ENCODE data around the gene TTLL11.

DNA sequence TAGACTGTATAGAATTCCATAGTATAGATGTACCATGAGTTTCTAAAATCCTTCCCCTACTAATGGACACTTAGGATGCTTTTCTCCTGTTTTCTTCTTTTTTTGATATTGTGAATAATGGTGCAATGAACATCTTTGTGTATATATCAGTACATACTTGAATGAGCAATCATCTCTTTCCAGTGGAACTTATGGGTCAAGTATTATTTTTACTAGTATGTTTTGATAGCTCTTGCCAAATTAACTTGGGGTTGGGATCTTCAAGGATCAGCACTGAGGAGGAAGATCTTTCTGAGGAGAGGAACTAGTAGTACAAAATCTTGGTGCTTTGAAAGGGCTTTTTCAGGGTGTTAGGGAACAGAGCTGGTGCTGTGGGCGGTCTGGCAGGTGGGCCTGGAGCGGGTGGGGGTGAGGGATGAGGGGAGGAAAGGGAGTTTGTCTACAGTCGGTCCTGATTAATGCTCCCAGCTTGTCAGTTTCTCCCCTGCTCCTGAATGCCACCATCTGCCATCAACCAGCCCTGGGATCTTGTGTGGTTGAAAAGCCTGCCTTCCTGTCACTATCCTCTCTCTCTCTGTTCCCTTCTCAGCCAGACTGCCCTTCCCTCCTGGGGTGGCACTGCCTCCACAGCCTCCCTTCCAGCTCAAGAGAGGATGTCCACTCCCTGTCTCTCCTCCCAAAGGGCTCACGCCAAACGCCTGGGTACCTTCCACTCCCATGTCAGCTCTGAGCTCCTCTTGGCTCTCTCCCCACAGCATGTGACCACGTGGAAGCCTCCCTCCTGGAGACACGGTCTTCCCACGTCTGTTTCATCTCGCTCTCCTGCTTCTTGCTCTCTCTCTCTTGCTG lies 255.8 kb downstream of the TTLL11 start:
- TF ChIP-seq, protein P1, sequence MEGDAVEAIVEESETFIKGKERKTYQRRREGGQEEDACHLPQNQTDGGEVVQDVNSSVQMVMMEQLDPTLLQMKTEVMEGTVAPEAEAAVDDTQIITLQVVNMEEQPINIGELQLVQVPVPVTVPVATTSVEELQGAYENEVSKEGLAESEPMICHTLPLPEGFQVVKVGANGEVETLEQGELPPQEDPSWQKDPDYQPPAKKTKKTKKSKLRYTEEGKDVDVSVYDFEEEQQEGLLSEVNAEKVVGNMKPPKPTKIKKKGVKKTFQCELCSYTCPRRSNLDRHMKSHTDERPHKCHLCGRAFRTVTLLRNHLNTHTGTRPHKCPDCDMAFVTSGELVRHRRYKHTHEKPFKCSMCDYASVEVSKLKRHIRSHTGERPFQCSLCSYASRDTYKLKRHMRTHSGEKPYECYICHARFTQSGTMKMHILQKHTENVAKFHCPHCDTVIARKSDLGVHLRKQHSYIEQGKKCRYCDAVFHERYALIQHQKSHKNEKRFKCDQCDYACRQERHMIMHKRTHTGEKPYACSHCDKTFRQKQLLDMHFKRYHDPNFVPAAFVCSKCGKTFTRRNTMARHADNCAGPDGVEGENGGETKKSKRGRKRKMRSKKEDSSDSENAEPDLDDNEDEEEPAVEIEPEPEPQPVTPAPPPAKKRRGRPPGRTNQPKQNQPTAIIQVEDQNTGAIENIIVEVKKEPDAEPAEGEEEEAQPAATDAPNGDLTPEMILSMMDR (conservative IDR thresholded peaks at IDR 0.05; ENCODE audit: low read length) = no peak
- no peak for TF ChIP-seq EZH2phosphoT487 (IDR thresholded peaks at IDR 0.05; ENCODE audit: borderline replicate concordance, low read depth, low read length)
